Tibial nerve (tissue), 4 donors: ENCODE results near the gene STAT4. TPM values are rescaled to one million over a fixed set of nuclear protein-coding genes. Genes with fewer than 3 reads are reported as not detected.

Experiments used
- DNase-seq, 2 donors: peaks; one replicate each; pipeline ENCODE4 v3.0.0-alpha.2; 2019; ENCODE audit warnings: low spot score in 2 of 2
- H3K27ac ChIP-seq, 4 donors: fragments of 200-600 bp; sonication (generic) in 3 of 4; one replicate each; pipeline ENCODE4 v1.5.1; 2017 to 2019; ENCODE audit warnings: mild to moderate bottlenecking in 1 of 4
- H3K27me3 ChIP-seq, 2 donors: fragments of 200-600 bp; sonication (generic) in 1 of 2; one replicate each; pipeline versions ENCODE4 v1.5.1 to v1.6.0; 2017 to 2019
- H3K36me3 ChIP-seq, 3 donors: fragments of 200-600 bp; sonication (generic); one replicate each; pipeline ENCODE4 v1.5.1; 2018 to 2019
- H3K4me1 ChIP-seq, 4 donors: fragments of 200-600 bp; sonication (generic) in 3 of 4; one replicate each; pipeline ENCODE4 v1.5.1; 2017 to 2019
- H3K4me3 ChIP-seq, 4 donors: fragments of 200-600 bp; sonication (generic) in 3 of 4; one replicate each; pipeline ENCODE4 v1.5.1; 2017 to 2019; ENCODE audit warnings: mild to moderate bottlenecking in 1 of 4, moderate library complexity in 1 of 4
- H3K9me3 ChIP-seq, 4 donors: fragments of 200-600 bp; sonication (generic) in 3 of 4; one replicate each; pipeline ENCODE4 v1.5.1; 2017 to 2019
- CTCF ChIP-seq, 5 experiments: fragments of 200-600 bp in 3 of 5; fragments of 450-650 bp in 2 of 5; sonication (generic) in 3 of 5; IDR thresholded peaks; one replicate each; pipeline ENCODE4 v1.5.1; 2016 to 2019; ENCODE audit warnings: antibody characterized with exemption in 5 of 5, mild to moderate bottlenecking in 3 of 5, moderate library complexity in 2 of 5
- EP300 ChIP-seq, 2 donors: sonication (generic); formaldehyde crosslinking; IDR thresholded peaks; one replicate each; pipeline ENCODE4 v1.6.1; 2017; ENCODE audit warnings: antibody characterized with exemption in 2 of 2, mild to moderate bottlenecking in 1 of 2
- POLR2A ChIP-seq, 2 donors: fragments of 450-650 bp; IDR thresholded peaks; one replicate each; pipeline ENCODE4 v1.6.1; 2017; ENCODE audit warnings: antibody characterized with exemption in 2 of 2, mild to moderate bottlenecking in 2 of 2, moderate library complexity in 2 of 2
- WGBS, 2 donors: methylation state at CpG; one replicate each; pipeline ENCODE4 v1.1.5; 2018; 5-methylcytosine and 5-hydroxymethylcytosine counted together
- total RNA-seq, 4 donors: library from RNA; depleted of rRNA; stranded (reverse); fragments of >200 nt; gene quantifications; one replicate each; pipeline ENCODE4 v1.1.0, GENCODE V29; 2016

Gene STAT4
- total RNA-seq, 4 donors from 2014 or later = 0.39 to 4.2 (median 2.3) TPM; not detected in 1

- 0% methylated on average over 39 to 48 of the region's 59 CpGs for WGBS, 2 donors
- peak; percentile 68 to 86 for TF ChIP-seq POLR2A (IDR thresholded peaks at IDR 0.05)
- TF ChIP-seq EP300 (IDR thresholded peaks at IDR 0.05) = peak; percentile 99
- peak in 2 of 5 experiments; percentile 57 to 68 for TF ChIP-seq CTCF (IDR thresholded peaks at IDR 0.05)
- no peaks in the 10 kb centered on the region for H3K9me3 ChIP-seq
- H3K36me3 ChIP-seq = no peaks in the 10 kb centered on the region
- peak overlapping the region; percentile 61 to 89 (median 74) for H3K4me3 ChIP-seq
- H3K4me1 ChIP-seq = peaks cover 0 to 16% (median 10%) of the 10 kb centered on the region in 4 donors
- DNase-seq = peak; percentile 83 to 86
- no peaks in the 10 kb centered on the region for H3K27me3 ChIP-seq
- peak overlapping the region; percentile 76 to 96 (median 85) for H3K27ac ChIP-seq
These were observed 130.5 kb downstream of the STAT4 start for GRCh38 chr2:191020221-191020741.

DNA sequence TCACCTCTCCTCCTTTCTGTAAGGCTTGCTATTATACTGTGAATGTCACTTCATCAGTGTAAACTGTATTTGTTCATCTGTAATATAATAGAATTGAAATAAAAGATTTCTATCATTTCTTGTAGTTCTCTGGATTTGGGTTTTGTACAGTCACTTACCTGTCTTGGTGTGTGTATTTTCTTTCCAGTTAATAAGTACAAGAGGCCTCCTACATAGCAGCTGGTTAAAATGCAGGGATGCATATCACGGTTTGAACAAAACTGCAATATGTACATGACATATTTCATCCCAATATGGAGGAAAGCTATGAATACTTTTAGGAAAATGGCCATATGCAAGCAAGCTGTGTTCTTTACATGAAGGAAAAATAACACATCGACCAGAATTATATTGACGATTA is 131.4 kb downstream of the STAT4 start:
- WGBS, 2 donors = 95 to 97% methylated on average over 3 of the region's 3 CpGs
- TF ChIP-seq POLR2A (IDR thresholded peaks at IDR 0.05) = no peak
- TF ChIP-seq CTCF (IDR thresholded peaks at IDR 0.05) = no peak
- TF ChIP-seq EP300 (IDR thresholded peaks at IDR 0.05) = no peak
- DNase-seq = no peak
- H3K36me3 ChIP-seq = no peaks in the 10 kb centered on the region
- H3K4me3 ChIP-seq = no peak overlapping the region
- H3K9me3 ChIP-seq = no peaks in the 10 kb centered on the region
- H3K27ac ChIP-seq = no peak overlapping the region
- H3K27me3 ChIP-seq = no peaks in the 10 kb centered on the region
- peaks cover 0 to 23% (median 16%) of the 10 kb centered on the region in 4 donors for H3K4me1 ChIP-seq

DNA sequence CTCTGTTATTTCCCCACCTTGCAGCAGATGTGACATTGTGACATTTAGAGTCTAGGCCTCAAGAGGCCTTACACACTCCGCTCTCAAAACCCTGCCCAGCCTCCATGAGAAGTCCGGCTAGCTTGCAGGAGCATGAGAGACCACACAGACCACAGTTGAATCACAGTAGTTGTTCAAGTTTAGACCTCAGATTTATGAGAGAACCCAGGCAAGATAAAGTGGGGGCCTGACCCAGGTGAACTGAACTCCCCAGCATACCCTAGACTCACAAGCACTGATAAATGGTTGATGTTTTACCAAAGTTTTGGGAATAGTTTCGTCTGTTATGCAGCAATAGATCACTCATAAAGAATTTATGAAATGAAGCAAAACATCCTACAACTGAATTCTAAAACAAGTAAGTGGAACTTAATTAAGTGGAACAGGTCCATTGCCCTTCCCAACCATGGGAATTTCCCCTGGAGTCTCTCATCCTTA is 132.1 kb downstream of the STAT4 start:
- 91 to 92% methylated on average over 3 of the region's 3 CpGs for WGBS, 2 donors
- TF ChIP-seq EP300 (IDR thresholded peaks at IDR 0.05) (no peak), CTCF (IDR thresholded peaks at IDR 0.05) (no peak), POLR2A (IDR thresholded peaks at IDR 0.05) (no peak)
- Histone ChIP-seq H3K9me3 (no peaks in the 10 kb centered on the region), H3K27me3 (no peaks in the 10 kb centered on the region), H3K36me3 (no peaks in the 10 kb centered on the region), H3K27ac (no peak overlapping the region), H3K4me1 (peaks cover 0 to 24% (median 17%) of the 10 kb centered on the region in 4 donors), H3K4me3 (no peak overlapping the region)
- no peak for DNase-seq

- DNase-seq = no peak
- H3K4me1 ChIP-seq = peaks cover 0 to 27% (median 17%) of the 10 kb centered on the region in 4 donors
These were observed 132.7 kb downstream of the STAT4 start for GRCh38 chr2:191018048-191018447.

More at GRCh38 chr2:191018048-191018447, 132.7 kb downstream of the STAT4 start:
- TF ChIP-seq POLR2A (IDR thresholded peaks at IDR 0.05) = no peak
- TF ChIP-seq CTCF (IDR thresholded peaks at IDR 0.05) = no peak
- TF ChIP-seq EP300 (IDR thresholded peaks at IDR 0.05) = no peak
- no peaks in the 10 kb centered on the region for H3K9me3 ChIP-seq
- H3K4me3 ChIP-seq = no peak overlapping the region
- 88 to 96% methylated on average over 1 of the region's 1 CpG for WGBS, 2 donors
- no peaks in the 10 kb centered on the region for H3K36me3 ChIP-seq
- no peak overlapping the region for H3K27ac ChIP-seq
- no peaks in the 10 kb centered on the region for H3K27me3 ChIP-seq
